Measurements from ENCODE around the gene LARGE1.

The LARGE1 gene

GRCh38 chr22:33781411-33781810 is 138.9 kb downstream of the LARGE1 start:
- H2AFZ ChIP-seq (ENCODE audit: low read length), result no peak overlapping the region
- no peak overlapping the region for H3K27ac ChIP-seq (ENCODE audit: low read depth, low read length, poor library complexity, severe bottlenecking)
- H3F3A ChIP-seq (ENCODE audit: insufficient read depth, low read length), result no peaks in the 10 kb centered on the region
- no peaks in the 10 kb centered on the region for H3K9me2 ChIP-seq (ENCODE audit: low read depth, low read length)
- no peaks in the 10 kb centered on the region for H3K9me3 ChIP-seq (ENCODE audit: low read length)
- no peaks in the 10 kb centered on the region for H3K79me2 ChIP-seq (ENCODE audit: insufficient read depth, low read length)
- no peak overlapping the region for H3K4me2 ChIP-seq (ENCODE audit: low read length)
- no peaks in the 10 kb centered on the region for H3K36me3 ChIP-seq (ENCODE audit: insufficient read depth, low read length)
- no peaks in the 10 kb centered on the region for H3K27me3 ChIP-seq (ENCODE audit: insufficient read depth, low read length)
- TF ChIP-seq EZH2 (IDR thresholded peaks at IDR 0.05; ENCODE audit: borderline replicate concordance, low read length) (no peak), CTCF (IDR thresholded peaks at IDR 0.05; ENCODE audit: low read length) (no peak)
- no peak overlapping the region for H3K4me3 ChIP-seq (ENCODE audit: low read depth, low read length, poor library complexity, severe bottlenecking)
- no peaks in the 10 kb centered on the region for H3K4me1 ChIP-seq (ENCODE audit: insufficient read depth, low read length, severe bottlenecking)
- H3K9ac ChIP-seq (ENCODE audit: low read length), result no peak overlapping the region
- H4K20me1 ChIP-seq (ENCODE audit: insufficient read depth, low read length), result no peaks in the 10 kb centered on the region

- Histone ChIP-seq H3K9me2 (ENCODE audit: low read depth, low read length) (no peaks in the 10 kb centered on the region), H4K20me1 (ENCODE audit: insufficient read depth, low read length) (no peaks in the 10 kb centered on the region)
Measured at GRCh38 chr22:33780531-33781136, 139.6 kb downstream of the LARGE1 start.

GRCh38 chr22:33779243-33779642 is 141.0 kb downstream of the LARGE1 start:
- Histone ChIP-seq H4K20me1 (ENCODE audit: insufficient read depth, low read length) (no peaks in the 10 kb centered on the region), H3K79me2 (ENCODE audit: insufficient read depth, low read length) (no peaks in the 10 kb centered on the region)

More at GRCh38 chr22:33780531-33781136, 139.6 kb downstream of the LARGE1 start:
- no peaks in the 10 kb centered on the region for H3F3A ChIP-seq (ENCODE audit: insufficient read depth, low read length)
- no peaks in the 10 kb centered on the region for H3K4me1 ChIP-seq (ENCODE audit: insufficient read depth, low read length, severe bottlenecking)
- H3K27me3 ChIP-seq (ENCODE audit: insufficient read depth, low read length), result no peaks in the 10 kb centered on the region
- TF ChIP-seq CTCF (IDR thresholded peaks at IDR 0.05; ENCODE audit: low read length), result no peak
- TF ChIP-seq EZH2 (IDR thresholded peaks at IDR 0.05; ENCODE audit: borderline replicate concordance, low read length), result no peak
- H2AFZ ChIP-seq (ENCODE audit: low read length), result no peak overlapping the region
- no peak overlapping the region for H3K4me3 ChIP-seq (ENCODE audit: low read depth, low read length, poor library complexity, severe bottlenecking)
- no peaks in the 10 kb centered on the region for H3K36me3 ChIP-seq (ENCODE audit: insufficient read depth, low read length)
- no peaks in the 10 kb centered on the region for H3K79me2 ChIP-seq (ENCODE audit: insufficient read depth, low read length)
- H3K9me3 ChIP-seq (ENCODE audit: low read length), result no peaks in the 10 kb centered on the region
- no peak overlapping the region for H3K27ac ChIP-seq (ENCODE audit: low read depth, low read length, poor library complexity, severe bottlenecking)
- H3K4me2 ChIP-seq (ENCODE audit: low read length), result no peak overlapping the region
- H3K9ac ChIP-seq (ENCODE audit: low read length), result no peak overlapping the region

More at GRCh38 chr22:33779243-33779642, 141.0 kb downstream of the LARGE1 start:
- no peaks in the 10 kb centered on the region for H3K9me2 ChIP-seq (ENCODE audit: low read depth, low read length)
- no peak overlapping the region for H3K27ac ChIP-seq (ENCODE audit: low read depth, low read length, poor library complexity, severe bottlenecking)
- H3K27me3 ChIP-seq (ENCODE audit: insufficient read depth, low read length), result no peaks in the 10 kb centered on the region
- H3K4me1 ChIP-seq (ENCODE audit: insufficient read depth, low read length, severe bottlenecking), result no peaks in the 10 kb centered on the region
- TF ChIP-seq EZH2 (IDR thresholded peaks at IDR 0.05; ENCODE audit: borderline replicate concordance, low read length) (no peak), CTCF (IDR thresholded peaks at IDR 0.05; ENCODE audit: low read length) (no peak)
- H2AFZ ChIP-seq (ENCODE audit: low read length), result no peak overlapping the region
- H3K4me2 ChIP-seq (ENCODE audit: low read length), result no peak overlapping the region
- no peaks in the 10 kb centered on the region for H3K9me3 ChIP-seq (ENCODE audit: low read length)
- H3K36me3 ChIP-seq (ENCODE audit: insufficient read depth, low read length), result no peaks in the 10 kb centered on the region
- no peak overlapping the region for H3K9ac ChIP-seq (ENCODE audit: low read length)
- no peaks in the 10 kb centered on the region for H3F3A ChIP-seq (ENCODE audit: insufficient read depth, low read length)
- no peak overlapping the region for H3K4me3 ChIP-seq (ENCODE audit: low read depth, low read length, poor library complexity, severe bottlenecking)
